ENCODE data around the gene SHISA9.

- TF ChIP-seq CTCF (IDR thresholded peaks at IDR 0.05) (no peak), POLR2A (IDR thresholded peaks at IDR 0.05; ENCODE audit: low read depth) (no peak), EP300 (IDR thresholded peaks at IDR 0.05) (no peak), POLR2AphosphoS5 (IDR thresholded peaks at IDR 0.05) (no peak)
These were observed at the start of gene SHISA9 for GRCh38 chr16:12901597-12902461.

All from esophagus muscularis mucosa (tissue), 4 donors.